ENCODE measurements around the gene TMEM167A.

GRCh38 chr5:83034036-83034435, 43.2 kb downstream of the TMEM167A start:
- TF ChIP-seq CTCF (IDR thresholded peaks at IDR 0.05) (no peak), EZH2 (IDR thresholded peaks at IDR 0.05; ENCODE audit: borderline replicate concordance, insufficient read depth, low read depth, low read length, poor library complexity, severe bottlenecking) (no peak)
